ACC112 (cell line): ENCODE data around the gene ZSCAN16.

Experiments used
- H2AFZ ChIP-seq: fragments of 200-600 bp; sonication (generic); one replicate; pipeline ENCODE4 v1.6.0; 2017; ENCODE audit warnings: antibody characterized with exemption, low read length; ENCODE audit not compliant: unreplicated experiment
- H3K27ac ChIP-seq: fragments of 200-600 bp; sonication (generic); 2 replicates; pipeline ENCODE4 v1.5.1; 2014; ENCODE audit warnings: low read depth, mild to moderate bottlenecking, antibody characterized with exemption, low read length, moderate library complexity
- H3K27me3 ChIP-seq: fragments of 200-600 bp; sonication (generic); 2 replicates; pipeline ENCODE4 v1.6.1; 2014; ENCODE audit warnings: mild to moderate bottlenecking, antibody characterized with exemption, low read length, moderate library complexity, mixed read lengths; ENCODE audit not compliant: insufficient read depth
- H3K36me3 ChIP-seq: fragments of 200-600 bp; sonication (generic); 2 replicates; pipeline ENCODE4 v1.6.1; 2016; ENCODE audit warnings: mild to moderate bottlenecking, antibody characterized with exemption, low read length, moderate library complexity, mixed read lengths; ENCODE audit not compliant: insufficient read depth
- H3K4me1 ChIP-seq: fragments of 200-600 bp; sonication (generic); one replicate; pipeline ENCODE4 v1.6.1; 2016; ENCODE audit warnings: low read length, mixed read lengths; ENCODE audit not compliant: insufficient read depth, unreplicated experiment, control insufficient read depth
- H3K4me3 ChIP-seq: fragments of 200-600 bp; sonication (generic); 2 replicates; pipeline ENCODE4 v1.5.1; 2014; ENCODE audit warnings: mild to moderate bottlenecking, low read depth, low read length
- H3K79me2 ChIP-seq: fragments of 200-600 bp; sonication (generic); one replicate; pipeline ENCODE4 v1.6.0; 2016; ENCODE audit warnings: low read length; ENCODE audit not compliant: control insufficient read depth, unreplicated experiment, insufficient read depth

The ZSCAN16 gene

GRCh38 chr6:28125401-28125800 lies 992 bp downstream of the ZSCAN16 start:
- no peak overlapping the region for H2AFZ ChIP-seq
- no peaks in the 10 kb centered on the region for H3K27me3 ChIP-seq
- H3K27ac ChIP-seq = no peak overlapping the region
- H3K4me1 ChIP-seq = peaks cover 9% of the 10 kb centered on the region
- peaks cover 2% of the 10 kb centered on the region; the same call in 1 of the 2 replicates for H3K36me3 ChIP-seq
- peaks cover 37% of the 10 kb centered on the region for H3K79me2 ChIP-seq
- H3K4me3 ChIP-seq = peak overlapping the region; percentile 85; the same call in 1 of the 2 replicates

- Histone ChIP-seq H2AFZ (no peak overlapping the region), H3K4me1 (peaks cover 12% of the 10 kb centered on the region), H3K27me3 (no peaks in the 10 kb centered on the region), H3K36me3 (no peaks in the 10 kb centered on the region), H3K27ac (no peak overlapping the region), H3K4me3 (no peak overlapping the region), H3K79me2 (peaks cover 50% of the 10 kb centered on the region)
These were observed 9.6 kb downstream of the ZSCAN16 start for GRCh38 chr6:28134015-28134414.

GRCh38 chr6:28134716-28135115 lies 10.3 kb downstream of the ZSCAN16 start:
- Histone ChIP-seq H3K27me3 (no peaks in the 10 kb centered on the region), H2AFZ (no peak overlapping the region), H3K4me1 (peaks cover 12% of the 10 kb centered on the region), H3K36me3 (no peaks in the 10 kb centered on the region), H3K79me2 (peaks cover 44% of the 10 kb centered on the region), H3K27ac (no peak overlapping the region), H3K4me3 (no peak overlapping the region)

DNA sequence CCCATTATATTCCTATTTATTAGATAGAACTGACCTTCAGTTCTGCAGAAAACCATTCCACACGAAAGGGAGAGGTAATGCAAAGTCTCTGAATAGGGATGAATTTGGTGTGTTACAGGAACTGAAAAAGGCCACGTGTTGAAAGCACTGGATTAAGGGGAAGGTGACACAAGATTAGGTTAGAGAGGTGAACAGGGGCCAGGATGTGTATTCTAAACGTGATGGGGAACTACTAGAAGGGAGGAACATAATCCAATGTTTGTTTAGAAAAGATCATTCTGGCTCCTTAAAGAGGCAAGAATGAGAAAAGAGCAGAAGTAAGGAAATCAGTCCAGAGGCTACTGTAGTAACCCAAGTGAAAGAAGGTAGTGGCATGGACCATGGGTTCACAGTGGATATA lies 11.0 kb downstream of the ZSCAN16 start:
- Histone ChIP-seq H3K4me3 (peak overlapping the region; percentile 79), H3K27me3 (no peaks in the 10 kb centered on the region), H3K4me1 (peaks cover 12% of the 10 kb centered on the region), H2AFZ (peak overlapping the region; percentile 36), H3K27ac (no peak overlapping the region), H3K79me2 (peaks cover 39% of the 10 kb centered on the region), H3K36me3 (no peaks in the 10 kb centered on the region)

DNA sequence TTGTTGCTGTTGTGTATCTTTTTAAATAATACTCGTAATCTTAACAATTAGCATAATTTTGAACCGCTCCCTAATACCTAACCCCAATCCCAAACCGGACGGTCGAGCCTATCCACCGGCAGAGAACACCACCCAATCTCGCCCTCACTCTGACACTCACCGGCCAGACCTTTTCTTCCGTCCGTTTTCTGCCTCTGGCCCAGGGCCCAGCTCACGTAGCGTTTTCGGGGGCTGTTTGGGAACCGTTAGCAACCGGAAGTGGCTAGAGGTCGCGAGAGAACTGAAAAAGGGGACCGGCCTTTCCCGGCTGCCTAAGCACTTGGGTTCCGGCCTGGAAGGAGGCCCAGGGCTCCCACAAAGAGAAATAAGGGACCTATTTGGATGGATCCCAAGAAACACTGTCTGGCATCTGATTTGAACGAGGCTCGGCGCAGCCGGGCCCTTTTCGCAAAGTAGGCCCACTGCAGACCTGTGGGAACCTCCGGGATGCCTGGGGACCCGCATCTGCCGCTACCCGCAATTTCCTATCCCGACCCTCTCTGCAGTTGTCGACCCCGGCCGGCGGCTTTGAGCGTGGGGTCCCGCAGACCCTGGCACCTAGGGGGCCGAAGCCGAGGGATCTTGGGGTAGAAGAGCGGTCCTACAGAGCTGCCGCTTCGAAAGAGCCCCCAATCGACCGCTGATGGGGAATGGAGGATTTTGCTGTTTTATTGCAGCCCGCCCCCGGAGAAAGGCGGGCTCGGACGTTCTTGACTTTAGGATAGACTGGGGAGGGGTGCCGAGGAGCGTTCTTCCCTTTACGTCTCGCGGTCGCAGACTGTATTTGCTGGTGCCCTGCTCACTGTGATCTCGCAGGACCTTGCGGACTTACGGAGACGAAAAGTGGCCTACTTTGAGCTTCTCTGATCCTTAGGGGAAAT lies 12.4 kb downstream of the ZSCAN16 start:
- Histone ChIP-seq H3K27ac (peak overlapping the region; percentile 63), H3K36me3 (no peaks in the 10 kb centered on the region), H3K79me2 (peaks cover 38% of the 10 kb centered on the region), H3K4me3 (peak overlapping the region; percentile 79), H2AFZ (peak overlapping the region; percentile 100), H3K4me1 (peaks cover 12% of the 10 kb centered on the region), H3K27me3 (no peaks in the 10 kb centered on the region)

- peaks cover 12% of the 10 kb centered on the region for H3K4me1 ChIP-seq
These were observed 13.1 kb downstream of the ZSCAN16 start for GRCh38 chr6:28137505-28137981.

GRCh38 chr6:28139860-28140543 lies 15.6 kb downstream of the ZSCAN16 start:
- peaks cover 42% of the 10 kb centered on the region for H3K79me2 ChIP-seq

More at GRCh38 chr6:28137505-28137981, 13.1 kb downstream of the ZSCAN16 start:
- Histone ChIP-seq H3K4me3 (peak overlapping the region; percentile 79), H3K27ac (peak overlapping the region; percentile 63), H3K27me3 (no peaks in the 10 kb centered on the region), H2AFZ (peak overlapping the region; percentile 100), H3K36me3 (no peaks in the 10 kb centered on the region), H3K79me2 (peaks cover 41% of the 10 kb centered on the region)

GRCh38 chr6:28140616-28141015 lies 16.2 kb downstream of the ZSCAN16 start:
- peak overlapping the region; percentile 58 for H2AFZ ChIP-seq
- peak overlapping the region; percentile 66 for H3K4me3 ChIP-seq
- H3K4me1 ChIP-seq = peaks cover 20% of the 10 kb centered on the region
- H3K36me3 ChIP-seq = peaks cover 11% of the 10 kb centered on the region
- H3K79me2 ChIP-seq = peaks cover 43% of the 10 kb centered on the region
- H3K27me3 ChIP-seq = no peaks in the 10 kb centered on the region
- no peak overlapping the region for H3K27ac ChIP-seq

More at GRCh38 chr6:28139860-28140543, 15.6 kb downstream of the ZSCAN16 start:
- H3K27ac ChIP-seq = no peak overlapping the region
- peaks cover 5% of the 10 kb centered on the region; the same call in 1 of the 2 replicates for H3K36me3 ChIP-seq
- H3K27me3 ChIP-seq = no peaks in the 10 kb centered on the region
- H2AFZ ChIP-seq = peak overlapping the region; percentile 58
- peak overlapping the region; percentile 66 for H3K4me3 ChIP-seq
- H3K4me1 ChIP-seq = peaks cover 21% of the 10 kb centered on the region

DNA sequence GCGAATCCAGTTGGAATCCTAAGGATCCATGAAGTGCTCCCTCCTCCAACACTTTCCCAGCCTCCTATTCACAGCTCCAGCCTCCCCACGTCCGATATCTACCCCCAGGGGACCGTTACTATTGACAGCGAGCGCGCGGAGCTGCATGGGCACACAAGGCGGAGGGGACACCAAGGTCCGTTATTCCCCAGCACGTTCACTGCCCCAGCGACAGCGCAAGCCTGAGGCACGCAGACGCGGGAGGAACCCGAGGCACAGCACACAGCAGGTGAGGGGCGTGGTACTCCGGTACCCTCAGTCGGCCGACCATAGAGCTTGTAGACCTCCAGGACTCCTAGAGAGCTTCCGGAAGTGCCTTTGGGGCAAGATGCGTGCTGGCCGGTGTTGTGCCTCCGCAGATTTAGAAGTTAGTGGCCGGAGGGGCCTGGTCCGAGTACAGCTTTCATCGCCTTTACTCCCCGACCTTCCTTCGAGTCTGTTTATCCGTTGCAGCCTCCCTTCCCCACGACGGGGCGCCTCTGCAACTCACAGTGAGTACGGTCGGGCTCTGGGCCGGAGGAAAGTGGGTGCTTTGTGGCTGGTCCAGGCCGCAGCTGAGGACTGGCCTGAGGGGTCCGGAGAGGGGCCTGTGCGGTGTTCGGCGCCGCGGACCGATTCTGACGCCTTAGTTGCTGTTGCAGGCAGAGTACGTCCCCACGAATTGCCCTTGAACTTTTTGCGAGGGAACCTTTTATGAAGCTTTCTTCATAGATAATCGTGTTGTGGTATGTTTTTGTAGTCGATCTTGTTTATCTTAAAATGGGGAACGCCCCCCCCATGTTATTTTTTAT lies 17.3 kb downstream of the ZSCAN16 start, which contains the start of gene ZKSCAN8:
Gene ZKSCAN8 (plus strand): TSS at position 384 of the 830 bp plus-strand sequence. CDS start 6,525 bp downstream, outside the sequence.
- Histone ChIP-seq H3K27ac (peak within 1 kb of the TSS; percentile 45), H3K79me2 (peaks cover 46% of the 10 kb centered on the region)

DNA sequence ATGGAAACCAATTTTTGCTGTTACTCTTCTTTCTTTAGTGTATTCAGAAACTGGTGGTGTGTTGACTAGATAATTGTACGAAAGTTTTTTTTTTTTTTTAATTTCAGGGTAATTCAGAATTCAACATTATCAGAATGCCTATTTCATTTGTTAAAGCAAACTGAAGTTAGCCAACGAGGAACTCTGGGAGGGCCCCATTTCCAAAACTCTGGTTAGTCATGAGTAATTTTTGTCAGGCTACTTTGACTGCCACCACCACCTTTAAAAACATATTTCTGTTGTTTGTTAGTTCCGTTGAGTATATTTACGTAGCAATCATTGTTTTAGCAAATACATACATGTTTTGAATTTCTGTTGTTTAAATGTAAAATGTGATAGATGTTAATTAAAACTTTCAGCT lies 18.0 kb downstream of the ZSCAN16 start:
- Histone ChIP-seq H3K27ac (peak overlapping the region; percentile 45), H3K27me3 (no peaks in the 10 kb centered on the region), H3K4me1 (peaks cover 20% of the 10 kb centered on the region), H3K36me3 (peaks cover 27% of the 10 kb centered on the region), H3K79me2 (peaks cover 46% of the 10 kb centered on the region), H3K4me3 (peak overlapping the region; percentile 97), H2AFZ (peak overlapping the region; percentile 99)

More for the DNA sequence above, 17.3 kb downstream of the ZSCAN16 start, which contains the start of gene ZKSCAN8:
- H3K36me3 ChIP-seq = peaks cover 22% of the 10 kb centered on the region
- peak within 1 kb of the TSS; percentile 97 for H3K4me3 ChIP-seq
- H3K27me3 ChIP-seq = no peaks in the 10 kb centered on the region
- H2AFZ ChIP-seq = peak within 1 kb of the TSS; percentile 99
- H3K4me1 ChIP-seq = peaks cover 20% of the 10 kb centered on the region
